ENCODE data around the gene XPR1.

DNA sequence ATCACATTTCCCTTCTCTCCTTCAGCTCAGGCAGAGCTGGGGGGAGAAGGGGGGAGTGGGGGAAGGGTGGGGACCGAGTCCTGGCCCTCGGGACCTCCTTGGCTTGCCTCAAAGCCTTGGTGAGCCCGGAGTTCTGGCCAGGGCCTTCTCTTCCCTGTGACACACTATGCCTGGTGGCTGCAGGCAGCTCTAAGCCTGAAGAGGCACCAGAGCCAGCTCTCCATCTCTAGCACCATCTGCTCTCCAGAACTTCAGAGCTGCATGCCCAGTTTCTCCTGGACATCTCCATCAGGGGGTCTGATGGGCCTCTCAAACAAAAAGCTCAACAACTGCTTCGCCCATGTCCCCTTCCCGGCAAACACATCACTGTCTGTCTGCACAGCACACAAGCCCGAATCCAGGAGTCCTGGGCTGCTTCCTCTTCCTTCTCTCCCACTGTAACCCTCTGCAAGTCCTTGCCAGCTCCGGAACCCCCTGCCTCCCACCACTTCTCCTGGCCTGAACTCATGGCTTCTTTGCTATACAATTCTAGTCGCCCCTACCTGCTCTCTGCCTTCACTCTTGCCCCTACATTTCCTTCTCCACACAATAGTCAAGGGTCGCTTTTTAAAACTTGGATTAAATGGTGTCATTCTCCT lies 307.4 kb downstream of the XPR1 start:
- TF ChIP-seq, protein P1, sequence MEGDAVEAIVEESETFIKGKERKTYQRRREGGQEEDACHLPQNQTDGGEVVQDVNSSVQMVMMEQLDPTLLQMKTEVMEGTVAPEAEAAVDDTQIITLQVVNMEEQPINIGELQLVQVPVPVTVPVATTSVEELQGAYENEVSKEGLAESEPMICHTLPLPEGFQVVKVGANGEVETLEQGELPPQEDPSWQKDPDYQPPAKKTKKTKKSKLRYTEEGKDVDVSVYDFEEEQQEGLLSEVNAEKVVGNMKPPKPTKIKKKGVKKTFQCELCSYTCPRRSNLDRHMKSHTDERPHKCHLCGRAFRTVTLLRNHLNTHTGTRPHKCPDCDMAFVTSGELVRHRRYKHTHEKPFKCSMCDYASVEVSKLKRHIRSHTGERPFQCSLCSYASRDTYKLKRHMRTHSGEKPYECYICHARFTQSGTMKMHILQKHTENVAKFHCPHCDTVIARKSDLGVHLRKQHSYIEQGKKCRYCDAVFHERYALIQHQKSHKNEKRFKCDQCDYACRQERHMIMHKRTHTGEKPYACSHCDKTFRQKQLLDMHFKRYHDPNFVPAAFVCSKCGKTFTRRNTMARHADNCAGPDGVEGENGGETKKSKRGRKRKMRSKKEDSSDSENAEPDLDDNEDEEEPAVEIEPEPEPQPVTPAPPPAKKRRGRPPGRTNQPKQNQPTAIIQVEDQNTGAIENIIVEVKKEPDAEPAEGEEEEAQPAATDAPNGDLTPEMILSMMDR (IDR thresholded peaks at IDR 0.05), result no peak
- no peak for TF ChIP-seq POLR2A (IDR thresholded peaks at IDR 0.05)

Measured in uterus (tissue), 2 donors.